ENCODE measurements around the gene EEF1AKMT3.

EEF1AKMT3 gene

GRCh38 chr12:57735952-57736740 is 36.3 kb upstream of the EEF1AKMT3 start:
- no peak for DNase-seq

- no peak for DNase-seq
Observed at GRCh38 chr12:57736741-57737466, 35.5 kb upstream of the EEF1AKMT3 start.

GRCh38 chr12:57737467-57738460 is 34.6 kb upstream of the EEF1AKMT3 start:
- no peak for DNase-seq

- no peak for DNase-seq
Observed at GRCh38 chr12:57738661-57739237, 33.7 kb upstream of the EEF1AKMT3 start, which contains the start of gene AGAP2. AGAP2 (minus strand) TSS chr12:57738742; CDS start chr12:57738246, 496 bp downstream.

GRCh38 chr12:57739387-57739786 is 33.0 kb upstream of the EEF1AKMT3 start:
- DNase-seq = no peak

GRCh38 chr12:57739914-57740538 is 32.4 kb upstream of the EEF1AKMT3 start:
- DNase-seq = no peak

- DNase-seq = peak; percentile 22
Observed at GRCh38 chr12:57740656-57741412, 31.6 kb upstream of the EEF1AKMT3 start.

- DNase-seq = no peak
Observed at GRCh38 chr12:57741413-57741789, 31.0 kb upstream of the EEF1AKMT3 start.

- DNase-seq = no peak
Observed at GRCh38 chr12:57741844-57742738, 30.3 kb upstream of the EEF1AKMT3 start.

GRCh38 chr12:57743769-57744168 is 28.6 kb upstream of the EEF1AKMT3 start:
- no peak for DNase-seq

GRCh38 chr12:57744194-57744776 is 28.1 kb upstream of the EEF1AKMT3 start:
- no peak for DNase-seq

- DNase-seq = peak; percentile 97
Observed at GRCh38 chr12:57744777-57745484, 27.5 kb upstream of the EEF1AKMT3 start, which contains the start of gene TSPAN31. TSPAN31 (plus strand) TSS chr12:57745039; CDS start chr12:57745155, 116 bp downstream.

- no peak for DNase-seq
Observed at GRCh38 chr12:57745485-57745881, 26.9 kb upstream of the EEF1AKMT3 start.

- DNase-seq = no peak
Observed at GRCh38 chr12:57746025-57746424, 26.4 kb upstream of the EEF1AKMT3 start.

- no peak for DNase-seq
Observed at GRCh38 chr12:57749061-57749460, 23.4 kb upstream of the EEF1AKMT3 start.

GRCh38 chr12:57750561-57751431 is 21.6 kb upstream of the EEF1AKMT3 start:
- no peak for DNase-seq

GRCh38 chr12:57751432-57751787 is 21.0 kb upstream of the EEF1AKMT3 start:
- no peak for DNase-seq
